Stimulated activated CD8-positive, alpha-beta memory T cell treated with anti-CD3 and anti-CD28 coated beads, Interleukin-2, amount 100 ng/mL, for 1 hour (primary cell): ENCODE measurements around the gene ZNF677.
"Not testable (repeated sequence)": the region's sequence is repeated elsewhere in the genome, so short reads cannot be mapped to it uniquely, and the experiment has no call there.

Source experiments
- DNase-seq, 2 donors: peaks; one replicate each; pipeline ENCODE4 v3.0.0-alpha.2; 2020; ENCODE audit warnings: low read depth in 2 of 2

The ZNF677 gene

GRCh38 chr19:53193535-53194222, 61.0 kb downstream of the ZNF677 start:
- DNase-seq, result no peak

- DNase-seq, result peak; percentile 46 to 60
Observed at GRCh38 chr19:53192771-53193534, 61.7 kb downstream of the ZNF677 start, which contains the start of gene ZNF665. Gene ZNF665, minus strand, starts transcription at chr19:53193358. Its CDS starts 10,460 bp downstream, at chr19:53182898.

DNA sequence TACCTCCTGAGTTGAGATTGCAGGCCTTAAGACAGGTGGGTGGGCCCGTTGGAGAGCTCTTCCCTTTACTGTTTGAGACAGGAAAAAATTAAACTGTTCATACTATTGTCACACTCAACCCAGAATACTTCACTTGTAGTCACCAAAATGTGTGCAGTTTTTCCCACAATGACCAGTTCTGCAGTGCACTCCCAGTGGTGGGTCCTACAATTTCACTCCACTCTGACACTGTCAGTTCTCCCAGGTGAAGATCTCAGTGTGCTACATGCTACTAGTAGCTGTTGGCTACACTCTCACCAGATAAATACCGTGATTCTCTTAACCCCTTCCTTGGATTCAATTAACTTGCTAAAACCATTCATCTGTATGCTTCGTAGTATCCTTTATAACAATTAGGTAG, 64.4 kb downstream of the ZNF677 start:
- DNase-seq, result no peak

- not testable (repeated sequence) for DNase-seq
Observed at GRCh38 chr19:53189691-53190198, 64.9 kb downstream of the ZNF677 start.
